Right renal pelvis (tissue), 4 donors: Measurements from ENCODE around the gene FBXL22. TPM values are rescaled to one million over a fixed set of nuclear protein-coding genes. Genes with fewer than 3 reads are reported as not detected.

Experiments used
- DNase-seq, 4 donors: peaks; one replicate each; pipeline ENCODE4 v3.0.0-alpha.2; 2013; ENCODE audit warnings: low read depth in 4 of 4, low spot score in 3 of 4, missing footprints in 1 of 4
- polyA plus RNA-seq, 4 donors: library from polyadenylated mRNA; unstranded; fragments of 120-200 nt; gene quantifications; one replicate each; pipeline ENCODE4 v1.2.1, GENCODE V29; 2013; ENCODE audit not compliant: insufficient read length in 4 of 4

FBXL22 gene
- polyA plus RNA-seq = 1 to 10 TPM; 1.7 to 2.1 (median 1.8) TPM

- no peak for DNase-seq
Measured at GRCh38 chr15:63597038-63597790, at the start of gene FBXL22. Gene FBXL22 (plus strand): TSS chr15:63597387. CDS start chr15:63597393, 6 bp downstream.

- no peak for DNase-seq
Measured at GRCh38 chr15:63551400-63551799, 45.8 kb upstream of the FBXL22 start.

GRCh38 chr15:63553388-63553791 lies 43.8 kb upstream of the FBXL22 start:
- no peak for DNase-seq

- no peak for DNase-seq
Measured at GRCh38 chr15:63554337-63554927, 42.8 kb upstream of the FBXL22 start.

GRCh38 chr15:63555507-63555906 lies 41.7 kb upstream of the FBXL22 start:
- no peak for DNase-seq

GRCh38 chr15:63556246-63556645 lies 40.9 kb upstream of the FBXL22 start:
- DNase-seq = no peak

- no peak for DNase-seq
Measured at GRCh38 chr15:63556736-63557135, 40.5 kb upstream of the FBXL22 start.

- DNase-seq = no peak
Measured at GRCh38 chr15:63559753-63560152, 37.4 kb upstream of the FBXL22 start.

- DNase-seq = no peak
Measured at GRCh38 chr15:63560741-63561448, 36.3 kb upstream of the FBXL22 start.

- no peak for DNase-seq
Measured at GRCh38 chr15:63564093-63564492, 33.1 kb upstream of the FBXL22 start.

- DNase-seq = no peak
Measured at GRCh38 chr15:63565536-63566186, 31.5 kb upstream of the FBXL22 start.

GRCh38 chr15:63572749-63573464 lies 24.3 kb upstream of the FBXL22 start:
- DNase-seq = no peak

GRCh38 chr15:63573533-63573932 lies 23.7 kb upstream of the FBXL22 start:
- DNase-seq = no peak

GRCh38 chr15:63575312-63575711 lies 21.9 kb upstream of the FBXL22 start:
- no peak for DNase-seq

- no peak for DNase-seq
Measured at GRCh38 chr15:63576441-63576840, 20.7 kb upstream of the FBXL22 start.

- no peak for DNase-seq
Measured at GRCh38 chr15:63582179-63582578, 15.0 kb upstream of the FBXL22 start.

GRCh38 chr15:63582718-63583426 lies 14.3 kb upstream of the FBXL22 start:
- DNase-seq = no peak

- DNase-seq = no peak
Measured at GRCh38 chr15:63586790-63587189, 10.4 kb upstream of the FBXL22 start.

- DNase-seq = no peak
Measured at GRCh38 chr15:63587527-63587926, 9.7 kb upstream of the FBXL22 start.

GRCh38 chr15:63588826-63589225 lies 8.4 kb upstream of the FBXL22 start:
- DNase-seq = no peak
